ENCODE data around the gene OXT.

Gene OXT

GRCh38 chr20:3084283-3084985 is 13.0 kb downstream of the OXT start, which contains the start of gene AVP:
AVP (minus strand) TSS chr20:3084724; CDS start chr20:3084674, 50 bp downstream.
- DNase-seq (ENCODE audit: low read depth in 2 of 2), result no peak

GRCh38 chr20:3084986-3085360 is 13.6 kb downstream of the OXT start:
- no peak for DNase-seq (ENCODE audit: low read depth in 2 of 2)

GRCh38 chr20:3085571-3086072 is 14.2 kb downstream of the OXT start:
- no peak for DNase-seq (ENCODE audit: low read depth in 2 of 2)

GRCh38 chr20:3088031-3088430 is 16.6 kb downstream of the OXT start:
- no peak for DNase-seq (ENCODE audit: low read depth in 2 of 2)

GRCh38 chr20:3090565-3090964 is 19.1 kb downstream of the OXT start:
- DNase-seq (ENCODE audit: low read depth in 2 of 2), result no peak

- no peak for DNase-seq (ENCODE audit: low read depth in 2 of 2)
Measured at GRCh38 chr20:3092611-3093379, 21.4 kb downstream of the OXT start.

GRCh38 chr20:3093861-3094361 is 22.5 kb downstream of the OXT start:
- DNase-seq (ENCODE audit: low read depth in 2 of 2), result no peak

- DNase-seq (ENCODE audit: low read depth in 2 of 2), result no peak
Measured at GRCh38 chr20:3094848-3095629, 23.6 kb downstream of the OXT start.

- no peak for DNase-seq (ENCODE audit: low read depth in 2 of 2)
Measured at GRCh38 chr20:3100480-3100879, 29.1 kb downstream of the OXT start.

- DNase-seq (ENCODE audit: low read depth in 2 of 2), result no peak
Measured at GRCh38 chr20:3101251-3101650, 29.8 kb downstream of the OXT start.

- DNase-seq (ENCODE audit: low read depth in 2 of 2), result peak in 1 of 2 donors; percentile 19
Measured at GRCh38 chr20:3101737-3102574, 30.5 kb downstream of the OXT start.

- DNase-seq (ENCODE audit: low read depth in 2 of 2), result no peak
Measured at GRCh38 chr20:3102575-3103368, 31.4 kb downstream of the OXT start.

GRCh38 chr20:3103369-3104032 is 32.1 kb downstream of the OXT start:
- DNase-seq (ENCODE audit: low read depth in 2 of 2), result no peak

- DNase-seq (ENCODE audit: low read depth in 2 of 2), result no peak
Measured at GRCh38 chr20:3105256-3106137, 34.1 kb downstream of the OXT start.

- no peak for DNase-seq (ENCODE audit: low read depth in 2 of 2)
Measured at GRCh38 chr20:3106185-3106584, 34.8 kb downstream of the OXT start.

GRCh38 chr20:3106658-3107463 is 35.4 kb downstream of the OXT start:
- no peak for DNase-seq (ENCODE audit: low read depth in 2 of 2)

- no peak for DNase-seq (ENCODE audit: low read depth in 2 of 2)
Measured at GRCh38 chr20:3107464-3108025, 36.1 kb downstream of the OXT start.
